ENCODE measurements around the gene BCHE.

BCHE gene

DNA sequence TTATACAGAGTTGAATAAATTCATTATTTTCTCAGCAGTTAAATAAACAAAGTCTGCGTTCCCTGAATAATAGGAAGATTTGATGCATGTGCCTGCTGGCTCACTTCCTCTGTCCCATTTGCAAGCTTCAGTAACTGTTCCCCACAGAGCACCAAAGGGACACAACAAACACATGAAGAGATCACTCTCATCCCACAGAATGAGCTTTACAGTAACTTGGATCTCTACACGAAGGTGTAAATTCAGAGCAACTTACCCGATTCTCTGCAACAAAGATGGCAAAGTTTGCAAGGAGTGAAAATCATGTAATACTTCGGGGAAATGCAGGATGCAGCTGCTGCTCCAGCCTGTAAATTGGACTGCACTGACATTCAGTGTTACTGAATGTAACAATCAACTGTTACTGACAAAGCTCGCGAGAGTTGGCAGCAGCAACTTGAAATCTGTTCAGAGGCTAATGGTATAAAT, at the start of gene BCHE:
TSS of gene BCHE (minus strand) at position 366 of the 468 bp plus-strand sequence. CDS start 6,390 bp downstream, outside the sequence.
- H3K36me3 ChIP-seq, result no peaks in the 10 kb centered on the region
- no peaks in the 10 kb centered on the region for H3K27me3 ChIP-seq
- no peak within 1 kb of the TSS for H3K27ac ChIP-seq
- 0 out of 20 replicates have a peak, but pooled peaks cover 0 to 3% (median 0%) of the 10 kb centered on the region in 10 experiments for H3K4me1 ChIP-seq
- no peak within 1 kb of the TSS for H3K4me3 ChIP-seq
- H3K9me3 ChIP-seq (replicated peaks in 1 of 11), result no peaks in the 10 kb centered on the region
- no peak within 1 kb of the TSS for H3K4me2 ChIP-seq
- TF ChIP-seq Cebpa-rat (IDR thresholded peaks at IDR 0.05), result no peak
- no peak within 1 kb of the TSS for H3K9ac ChIP-seq
- no peaks in the 10 kb centered on the region for H4K20me1 ChIP-seq

DNA sequence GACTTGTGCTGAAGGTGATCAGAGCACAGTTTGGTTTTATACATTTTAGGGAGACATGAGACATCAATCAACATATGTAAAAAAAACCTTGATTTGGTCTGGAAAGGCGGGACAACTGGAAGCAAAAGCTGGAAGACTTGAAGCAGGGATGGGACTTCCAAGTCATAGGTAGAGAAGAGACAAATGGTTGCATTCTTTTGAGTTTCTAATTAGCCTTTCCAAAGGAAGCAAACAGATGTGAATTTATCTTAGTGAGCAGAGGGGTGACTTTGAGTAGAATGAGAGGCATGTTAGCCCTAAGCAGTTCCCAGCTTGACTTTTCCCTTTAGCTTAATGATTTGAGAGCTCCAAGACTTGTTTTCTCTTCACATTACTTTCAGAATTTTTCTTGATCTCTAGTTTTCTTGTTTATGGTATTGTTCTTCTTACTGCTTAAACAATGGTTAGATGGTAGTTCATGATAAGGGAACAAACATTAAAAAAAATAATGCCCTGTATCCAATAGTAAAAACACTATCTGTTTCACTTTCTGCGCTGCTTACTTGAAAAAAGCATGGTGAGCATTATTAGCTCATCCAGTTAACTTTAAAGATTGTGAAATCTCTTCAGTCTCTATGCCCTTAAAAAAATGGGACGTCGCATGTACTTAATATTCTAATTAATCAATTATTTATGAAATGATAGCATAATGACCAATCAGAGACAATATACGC, 48.5 kb upstream of the BCHE start:
- no peaks in the 10 kb centered on the region for H3K36me3 ChIP-seq
- TF ChIP-seq Cebpa-rat (IDR thresholded peaks at IDR 0.05), result no peak
- no peaks in the 10 kb centered on the region for H3K4me1 ChIP-seq
- H3K27ac ChIP-seq, result no peak overlapping the region
- no peaks in the 10 kb centered on the region for H3K9me3 ChIP-seq (replicated peaks in 1 of 11)
- H3K9ac ChIP-seq, result no peak overlapping the region
- no peak overlapping the region for H3K4me2 ChIP-seq
- no peak overlapping the region for H3K4me3 ChIP-seq
- H3K27me3 ChIP-seq, result no peaks in the 10 kb centered on the region
- no peaks in the 10 kb centered on the region for H4K20me1 ChIP-seq

DNA sequence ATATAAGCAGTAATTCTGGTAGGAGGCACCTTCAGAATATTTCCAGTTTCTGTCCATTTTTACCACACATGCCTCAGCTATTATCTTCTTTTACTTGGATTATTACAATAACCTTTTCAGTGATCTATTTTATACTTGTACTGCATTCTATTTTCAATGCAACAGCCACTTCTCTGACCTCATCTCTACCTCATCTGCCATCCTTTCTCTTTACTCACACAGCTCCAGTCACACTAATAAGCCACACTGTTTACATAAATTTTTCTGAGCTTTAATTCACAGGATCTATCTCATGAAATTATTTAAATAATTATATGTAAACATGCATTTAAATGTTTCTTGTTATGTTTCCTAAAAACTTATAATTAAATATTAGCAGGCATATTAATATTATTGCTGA, 47.3 kb upstream of the BCHE start:
- no peak overlapping the region for H3K4me2 ChIP-seq

DNA sequence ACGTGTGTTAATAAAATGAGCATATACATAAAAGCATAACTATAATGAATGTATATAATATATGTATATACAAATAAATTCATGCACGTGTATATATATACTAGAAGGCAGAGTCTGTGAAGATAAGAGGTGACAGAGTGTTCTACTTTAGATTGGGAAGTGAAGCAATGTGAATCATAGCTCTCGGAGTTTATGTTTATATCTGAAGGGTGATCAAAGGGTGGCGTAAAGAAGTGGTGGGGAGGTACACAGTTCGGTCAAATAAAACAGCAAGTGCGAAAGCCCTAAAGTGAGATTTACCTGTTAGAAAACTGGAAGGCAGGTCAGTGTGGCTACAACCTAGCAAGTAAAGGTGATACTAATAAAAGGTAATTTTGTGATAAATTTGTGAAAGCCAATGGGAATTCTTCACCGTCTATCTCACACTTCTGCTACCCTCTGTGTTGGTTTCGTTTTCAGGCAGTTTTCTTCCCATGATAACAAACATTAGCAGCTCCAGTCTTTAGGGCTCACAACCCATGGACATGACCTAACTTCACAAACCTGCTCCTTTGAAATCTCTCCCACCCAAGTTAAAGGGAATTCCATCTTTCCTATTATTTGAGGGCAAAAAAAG, 46.7 kb upstream of the BCHE start:
- no peaks in the 10 kb centered on the region for H3K36me3 ChIP-seq
- no peak for TF ChIP-seq Cebpa-rat (IDR thresholded peaks at IDR 0.05)
- no peak overlapping the region for H3K4me3 ChIP-seq
- H3K4me1 ChIP-seq, result no peaks in the 10 kb centered on the region
- H3K9ac ChIP-seq, result no peak overlapping the region
- H3K9me3 ChIP-seq (replicated peaks in 1 of 11), result no peaks in the 10 kb centered on the region
- no peak overlapping the region for H3K4me2 ChIP-seq
- H3K27me3 ChIP-seq, result no peaks in the 10 kb centered on the region
- H3K27ac ChIP-seq, result no peak overlapping the region
- H4K20me1 ChIP-seq, result no peaks in the 10 kb centered on the region

More for the DNA sequence above, 47.3 kb upstream of the BCHE start:
- Histone ChIP-seq H3K9me3 (replicated peaks in 1 of 11) (no peaks in the 10 kb centered on the region), H3K4me1 (no peaks in the 10 kb centered on the region), H3K9ac (no peak overlapping the region), H4K20me1 (no peaks in the 10 kb centered on the region), H3K27me3 (no peaks in the 10 kb centered on the region), H3K4me3 (no peak overlapping the region), H3K27ac (no peak overlapping the region), H3K36me3 (no peaks in the 10 kb centered on the region)
- TF ChIP-seq Cebpa-rat (IDR thresholded peaks at IDR 0.05), result no peak

GRCh38 chr3:165883117-165883516, 45.9 kb upstream of the BCHE start:
- no peak overlapping the region for H3K9ac ChIP-seq
- no peak overlapping the region for H3K27ac ChIP-seq
- no peaks in the 10 kb centered on the region for H3K4me1 ChIP-seq
- H3K4me2 ChIP-seq, result no peak overlapping the region
- H4K20me1 ChIP-seq, result no peaks in the 10 kb centered on the region
- no peak for TF ChIP-seq Cebpa-rat (IDR thresholded peaks at IDR 0.05)
- H3K27me3 ChIP-seq, result no peaks in the 10 kb centered on the region
- H3K9me3 ChIP-seq (replicated peaks in 1 of 11), result no peaks in the 10 kb centered on the region
- no peak overlapping the region for H3K4me3 ChIP-seq
- H3K36me3 ChIP-seq, result no peaks in the 10 kb centered on the region

DNA sequence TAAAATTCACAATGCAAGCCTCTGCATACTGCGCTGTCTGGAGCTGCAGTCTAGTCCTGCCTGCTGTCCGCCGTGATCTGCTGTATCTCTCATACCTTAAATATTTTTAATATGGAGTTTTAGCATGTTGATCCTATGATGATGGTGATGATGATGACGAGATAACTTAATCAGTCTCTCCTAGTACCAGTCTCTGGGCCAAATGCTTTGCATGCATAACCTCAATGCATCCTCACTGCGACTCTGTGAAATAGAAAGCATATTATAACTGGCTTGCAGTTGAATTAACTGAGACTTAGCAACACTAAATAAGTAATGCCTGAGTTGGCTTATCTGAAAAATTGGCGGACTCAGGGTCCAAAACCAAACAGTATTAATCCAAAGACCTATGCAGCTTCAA, 38.4 kb upstream of the BCHE start:
- no peak overlapping the region for H3K9ac ChIP-seq
- no peaks in the 10 kb centered on the region for H4K20me1 ChIP-seq
- no peaks in the 10 kb centered on the region for H3K4me1 ChIP-seq
- H3K4me3 ChIP-seq, result no peak overlapping the region
- H3K9me3 ChIP-seq (replicated peaks in 1 of 11), result no peaks in the 10 kb centered on the region
- TF ChIP-seq Cebpa-rat (IDR thresholded peaks at IDR 0.05), result no peak
- no peak overlapping the region for H3K27ac ChIP-seq
- no peak overlapping the region for H3K4me2 ChIP-seq
- H3K36me3 ChIP-seq, result no peaks in the 10 kb centered on the region
- no peaks in the 10 kb centered on the region for H3K27me3 ChIP-seq

DNA sequence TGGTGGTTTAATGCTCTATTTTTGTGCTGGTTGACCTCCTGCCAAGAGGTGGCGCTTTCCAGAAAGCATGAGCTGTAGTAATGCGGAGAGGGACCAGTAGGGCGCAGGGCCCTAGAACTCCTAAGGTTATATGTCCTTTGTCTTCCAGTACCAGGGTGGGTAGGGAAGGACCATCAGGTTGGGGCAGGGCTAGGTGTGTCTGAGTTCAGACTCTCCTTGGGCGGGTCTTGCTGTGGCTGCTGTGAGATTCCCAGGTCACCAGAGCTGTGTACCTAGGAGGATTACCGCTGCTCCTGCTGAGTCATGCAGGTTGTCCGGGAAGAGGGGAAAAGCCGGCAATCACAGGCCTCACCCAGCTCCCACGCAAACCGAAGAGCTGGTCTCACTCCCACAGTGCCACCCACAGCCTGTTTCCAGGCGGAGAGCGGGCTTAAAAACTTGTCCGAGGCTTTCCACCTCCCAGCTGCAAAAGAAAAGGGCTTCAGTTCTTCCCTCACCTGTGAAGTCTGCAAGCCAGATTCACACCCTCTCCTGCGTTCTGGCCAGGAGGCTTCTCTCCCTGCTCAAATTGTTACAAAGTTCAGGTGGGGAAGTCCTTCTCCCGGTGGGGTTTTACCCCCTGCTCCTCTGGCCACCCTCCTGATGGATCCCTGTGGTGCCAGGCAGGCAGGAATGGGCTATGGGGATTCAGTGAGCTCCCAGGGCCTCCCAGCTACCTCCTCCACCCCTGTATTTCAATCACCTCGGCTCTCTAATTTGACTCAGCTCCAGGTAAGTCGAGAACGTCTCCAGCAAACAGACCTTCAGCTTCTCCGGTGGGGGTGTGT, 37.7 kb upstream of the BCHE start:
- H3K4me2 ChIP-seq, result no peak overlapping the region
- no peak for TF ChIP-seq Cebpa-rat (IDR thresholded peaks at IDR 0.05)
- no peak overlapping the region for H3K9ac ChIP-seq

GRCh38 chr3:165868088-165868487, 30.9 kb upstream of the BCHE start:
- Histone ChIP-seq H4K20me1 (no peaks in the 10 kb centered on the region), H3K4me3 (no peak overlapping the region)
- TF ChIP-seq Cebpa-rat (IDR thresholded peaks at IDR 0.05), result no peak

More for the DNA sequence above, 37.7 kb upstream of the BCHE start:
- no peaks in the 10 kb centered on the region for H4K20me1 ChIP-seq
- no peak overlapping the region for H3K4me3 ChIP-seq
- no peaks in the 10 kb centered on the region for H3K27me3 ChIP-seq
- no peaks in the 10 kb centered on the region for H3K4me1 ChIP-seq
- no peaks in the 10 kb centered on the region for H3K36me3 ChIP-seq
- H3K9me3 ChIP-seq (replicated peaks in 1 of 11), result no peaks in the 10 kb centered on the region
- H3K27ac ChIP-seq, result no peak overlapping the region

DNA sequence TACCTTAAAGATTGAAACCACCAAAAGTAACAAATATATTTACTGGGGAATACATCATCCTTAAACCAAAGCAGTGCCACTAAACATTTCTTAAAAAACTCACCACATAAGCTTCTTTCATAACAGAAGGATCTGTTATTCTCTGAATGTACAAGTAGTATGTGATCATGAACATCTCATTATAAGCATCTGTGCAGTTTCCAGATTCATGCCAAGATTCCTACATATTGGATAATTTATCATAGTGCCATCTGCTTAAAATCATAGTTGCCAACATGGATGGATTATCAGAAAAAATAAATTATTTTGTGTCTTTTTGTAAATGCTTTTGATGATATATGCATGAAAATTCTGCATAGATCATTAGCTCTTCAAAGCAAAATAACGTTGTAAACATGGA, 21.8 kb upstream of the BCHE start:
- Histone ChIP-seq H4K20me1 (no peaks in the 10 kb centered on the region), H3K9ac (no peak overlapping the region), H3K4me1 (no peaks in the 10 kb centered on the region), H3K27me3 (no peaks in the 10 kb centered on the region), H3K4me3 (no peak overlapping the region), H3K27ac (no peak overlapping the region), H3K9me3 (replicated peaks in 1 of 11) (0 out of 22 replicates have a peak, but pooled peaks cover 0 to 7% (median 0%) of the 10 kb centered on the region in 11 experiments), H3K36me3 (no peaks in the 10 kb centered on the region), H3K4me2 (no peak overlapping the region)
- TF ChIP-seq Cebpa-rat (IDR thresholded peaks at IDR 0.05), result no peak

More at GRCh38 chr3:165868088-165868487, 30.9 kb upstream of the BCHE start:
- no peaks in the 10 kb centered on the region for H3K36me3 ChIP-seq
- no peaks in the 10 kb centered on the region for H3K4me1 ChIP-seq
- no peak overlapping the region for H3K4me2 ChIP-seq
- H3K9me3 ChIP-seq (replicated peaks in 1 of 11), result no peaks in the 10 kb centered on the region
- H3K9ac ChIP-seq, result no peak overlapping the region
- no peak overlapping the region for H3K27ac ChIP-seq
- H3K27me3 ChIP-seq, result no peaks in the 10 kb centered on the region

Measured in BLaER1 treated with 17β-estradiol and CSF1 and Interleukin-3, amounts not matched to agents 10 nM and 100 nM (cell line).